Endothelial cell of umbilical vein (primary cell): ENCODE measurements around the gene WDR72. TPM values are rescaled to one million over a fixed set of nuclear protein-coding genes. Genes with fewer than 3 reads are reported as not detected.

Experiments used
- BruUV-seq: library from RNA; stranded (reverse); fragments of 400-500 nt; replicated peaks from 2 replicates; lab custom pipeline; 2021; lab: Mats Ljungman, UMichigan
- CTCF ChIA-PET: fragments of 300-600, 350-600 bp; sonication (Branson Sonifier 250); formaldehyde crosslinking; loops from one replicate; lab custom pipeline; 2021; ENCODE audit warnings: antibody characterized with exemption, inconsistent platforms; lab: Charles Lee
- POLR2A ChIA-PET: fragments of 300-600, 350-600 bp; sonication (Branson Sonifier 250); formaldehyde crosslinking; loops from one replicate; lab custom pipeline; 2021; ENCODE audit warnings: antibody characterized with exemption, inconsistent platforms; lab: Charles Lee
- DNase-seq: peaks from one replicate; pipeline ENCODE4 v3.0.0-alpha.2; 2011; ENCODE audit warnings: low read depth, low spot score
- FAIRE-seq: peaks from 2 replicates; lab custom pipeline; 2011; peaks lifted over from hg19 to GRCh38; lab: Jason Lieb, UNC
- H2AFZ ChIP-seq: 2 replicates; pipeline ENCODE4 v1.6.0; 2012; ENCODE audit warnings: low read depth, low read length, control low read depth, inconsistent platforms
- H3K27ac ChIP-seq: 2 replicates; pipeline ENCODE4 v1.5.1; 2011; ENCODE audit warnings: low read depth, mild to moderate bottlenecking, control low read depth, low read length, moderate library complexity; ENCODE audit not compliant: insufficient read depth
- H3K27me3 ChIP-seq, 2 experiments: 2 replicates each; pipeline versions ENCODE4 v1.6.0 to v1.6.1; 2011; ENCODE audit warnings: low read length in 2 of 2, mixed read lengths in 1 of 2; ENCODE audit not compliant: control insufficient read depth in 2 of 2, insufficient read depth in 2 of 2
- H3K36me3 ChIP-seq, 2 experiments: 2 replicates in 1 of 2; 3 replicates in 1 of 2; pipeline ENCODE4 v1.5.1; 2011; ENCODE audit warnings: low read length in 2 of 2, mild to moderate bottlenecking in 1 of 2, moderate library complexity in 1 of 2; ENCODE audit not compliant: control insufficient read depth in 2 of 2, insufficient read depth in 2 of 2; ENCODE audit errors: extremely low read depth in 1 of 2
- H3K4me1 ChIP-seq: 3 replicates; pipeline ENCODE4 v1.5.1; 2011; ENCODE audit warnings: mild to moderate bottlenecking, low read length; ENCODE audit not compliant: control insufficient read depth, insufficient read depth; ENCODE audit errors: extremely low read depth
- H3K4me2 ChIP-seq: 2 replicates; pipeline ENCODE4 v1.6.1; 2011; ENCODE audit warnings: low read length, control low read depth, mixed read lengths; ENCODE audit not compliant: insufficient read depth
- H3K4me3 ChIP-seq, 3 experiments: fragments of 200-600 bp in 1 of 3; sonication (generic), shearing (Covaris generic) in 1 of 3; replicated peaks in 1 of 3; 2 replicates each; pipeline ENCODE4 v1.5.1; 2011 to 2016; ENCODE audit warnings: control low read depth in 3 of 3, low read length in 3 of 3, mild to moderate bottlenecking in 2 of 3, inconsistent platforms in 1 of 3, low read depth in 1 of 3, moderate library complexity in 1 of 3; ENCODE audit not compliant: insufficient read depth in 1 of 3
- H3K79me2 ChIP-seq: 2 replicates; pipeline ENCODE4 v1.6.0; 2012; ENCODE audit warnings: low read length, inconsistent platforms; ENCODE audit not compliant: control insufficient read depth, insufficient read depth
- H3K9ac ChIP-seq: replicated peaks from 2 replicates; pipeline ENCODE3; 2011; ENCODE audit warnings: low read length, control low read depth; ENCODE audit not compliant: insufficient read depth; ENCODE audit errors: extremely low read depth
- H3K9me1 ChIP-seq: replicated peaks from 3 replicates; pipeline ENCODE4 v1.6.0; 2011; ENCODE audit warnings: mild to moderate bottlenecking, low read length; ENCODE audit not compliant: control insufficient read depth, insufficient read depth; ENCODE audit errors: extremely low read depth
- H3K9me3 ChIP-seq: replicated peaks from 2 replicates; pipeline ENCODE4 v1.5.1; 2012; ENCODE audit warnings: low read length, inconsistent platforms; ENCODE audit not compliant: control insufficient read depth, insufficient read depth
- H4K20me1 ChIP-seq: replicated peaks from 2 replicates; pipeline ENCODE3; 2011; ENCODE audit warnings: mild to moderate bottlenecking, low read length; ENCODE audit not compliant: control insufficient read depth, insufficient read depth; ENCODE audit errors: extremely low read depth
- EZH2 ChIP-seq: IDR thresholded peaks from 2 replicates; pipeline ENCODE4 v1.6.1; 2012; ENCODE audit warnings: borderline replicate concordance, low read depth, mild to moderate bottlenecking, moderate library complexity, low read length, inconsistent platforms; ENCODE audit not compliant: severe bottlenecking
- FOS ChIP-seq: IDR thresholded peaks from 2 replicates; pipeline ENCODE4 v1.6.1; 2011; ENCODE audit warnings: mild to moderate bottlenecking, low read length, moderate library complexity, borderline replicate concordance; ENCODE audit not compliant: insufficient read depth
- GATA2 ChIP-seq: IDR thresholded peaks from 2 replicates; pipeline ENCODE4 v1.7.0; 2011; ENCODE audit warnings: low read depth, mild to moderate bottlenecking, moderate library complexity, mixed read lengths, low read length; ENCODE audit not compliant: insufficient read length, insufficient read depth
- JUN ChIP-seq: IDR thresholded peaks from 2 replicates; pipeline ENCODE4 v1.6.1; 2011; ENCODE audit warnings: borderline replicate concordance, low read depth; ENCODE audit not compliant: insufficient read length, insufficient read depth
- MAX ChIP-seq: IDR thresholded peaks from 2 replicates; pipeline ENCODE4 v1.6.1; 2011; ENCODE audit not compliant: insufficient read depth, insufficient read length
- MYC ChIP-seq: IDR thresholded peaks from one replicate; pipeline ENCODE4 v1.6.1; 2011; ENCODE audit warnings: mild to moderate bottlenecking, low read depth, low read length
- POLR2A ChIP-seq: IDR thresholded peaks from 2 replicates; pipeline ENCODE4 v1.6.1; 2012; ENCODE audit warnings: low read depth, mild to moderate bottlenecking, control low read depth, low read length
- POLR2AphosphoS5 ChIP-seq: IDR thresholded peaks from 2 replicates; pipeline ENCODE4 v1.6.1; 2012; ENCODE audit warnings: low read depth, mild to moderate bottlenecking, control low read depth, low read length, moderate library complexity; ENCODE audit not compliant: insufficient read depth
- dilution Hi-C: fragments of 300-500 bp; cut with MboI; formaldehyde crosslinking; loops from one replicate; pipeline ENCODE4 v1.15.0; 2019; ENCODE audit warnings: low sequenced_read_pairs; ENCODE audit not compliant: extremely low pct_ligation_motif_present
- intact Hi-C: fragments of 100-400 bp; cut with micrococcal nuclease; formaldehyde crosslinking; loops from one replicate; pipeline ENCODE4 v1.10.0; 2022
- polyA plus RNA-seq, 4 experiments: library from polyadenylated mRNA; depleted of rRNA in 3 of 4; stranded (reverse) in 3 of 4; unstranded in 1 of 4; fragments of >200 nt; gene quantifications; 2 replicates each; pipeline versions ENCODE4 v1.2.1 to v1.2.3, GENCODE V29; 2011 to 2012; ENCODE audit warnings: missing spikeins in 1 of 4
- total RNA-seq: library from RNA; stranded (reverse); gene quantifications from 2 replicates; pipeline ENCODE4 v1.2.3, GENCODE V29; 2021
- TF ChIP-seq, protein P1 (sequence below), 2 donors: IDR thresholded peaks; 1 replicate in 1 of 2; 2 replicates in 1 of 2; pipeline ENCODE4 v1.5.1; 2011; ENCODE audit warnings: low read length in 2 of 2, mild to moderate bottlenecking in 2 of 2, moderate library complexity in 2 of 2, control low read depth in 1 of 2, inconsistent platforms in 1 of 2, low read depth in 1 of 2; ENCODE audit not compliant: insufficient read depth in 1 of 2; ENCODE audit errors: extremely low read depth in 1 of 2

Gene WDR72
- total and polyA plus RNA-seq, 2 donors (not counting 3 experiments of a cell fraction or from before 2014, with no cell fraction given): not detected

- no peak overlapping the region for H3K4me2 ChIP-seq
- no peak overlapping the region for H3K9ac ChIP-seq
- intact Hi-C loops (no loop called here), dilution Hi-C loops (no loop called here)
- no peaks in the 10 kb centered on the region for H4K20me1 ChIP-seq
- POLR2A ChIA-PET: no interaction called here
- H3K27me3 ChIP-seq: peaks cover 0 to 2% of the 10 kb centered on the region in 2 experiments
- H2AFZ ChIP-seq: no peak overlapping the region
- no peaks in the 10 kb centered on the region for H3K9me1 ChIP-seq
- no peaks in the 10 kb centered on the region for H3K36me3 ChIP-seq
- no peaks in the 10 kb centered on the region for H3K9me3 ChIP-seq
- no TSS peak for BruUV-seq
- H3K4me1 ChIP-seq: no peaks in the 10 kb centered on the region
- DNase-seq (no peak), FAIRE-seq (no peak)
- TF ChIP-seq, protein P1, sequence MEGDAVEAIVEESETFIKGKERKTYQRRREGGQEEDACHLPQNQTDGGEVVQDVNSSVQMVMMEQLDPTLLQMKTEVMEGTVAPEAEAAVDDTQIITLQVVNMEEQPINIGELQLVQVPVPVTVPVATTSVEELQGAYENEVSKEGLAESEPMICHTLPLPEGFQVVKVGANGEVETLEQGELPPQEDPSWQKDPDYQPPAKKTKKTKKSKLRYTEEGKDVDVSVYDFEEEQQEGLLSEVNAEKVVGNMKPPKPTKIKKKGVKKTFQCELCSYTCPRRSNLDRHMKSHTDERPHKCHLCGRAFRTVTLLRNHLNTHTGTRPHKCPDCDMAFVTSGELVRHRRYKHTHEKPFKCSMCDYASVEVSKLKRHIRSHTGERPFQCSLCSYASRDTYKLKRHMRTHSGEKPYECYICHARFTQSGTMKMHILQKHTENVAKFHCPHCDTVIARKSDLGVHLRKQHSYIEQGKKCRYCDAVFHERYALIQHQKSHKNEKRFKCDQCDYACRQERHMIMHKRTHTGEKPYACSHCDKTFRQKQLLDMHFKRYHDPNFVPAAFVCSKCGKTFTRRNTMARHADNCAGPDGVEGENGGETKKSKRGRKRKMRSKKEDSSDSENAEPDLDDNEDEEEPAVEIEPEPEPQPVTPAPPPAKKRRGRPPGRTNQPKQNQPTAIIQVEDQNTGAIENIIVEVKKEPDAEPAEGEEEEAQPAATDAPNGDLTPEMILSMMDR (IDR thresholded peaks at IDR 0.05; ENCODE audit: extremely low read depth in 1 of 2, insufficient read depth in 1 of 2, low read depth in 1 of 2, low read length in 2 of 2): no peak
- TF ChIP-seq POLR2AphosphoS5: no peak
- TF ChIP-seq MAX: no peak
- TF ChIP-seq MYC: no peak
- TF ChIP-seq JUN: no peak
- no peak for TF ChIP-seq POLR2A
- TF ChIP-seq FOS: no peak
- no peak for TF ChIP-seq EZH2
- no peak for TF ChIP-seq GATA2
- no peak overlapping the region for H3K27ac ChIP-seq
- H3K4me3 ChIP-seq: no peak overlapping the region
- CTCF ChIA-PET: no interaction called here
- H3K79me2 ChIP-seq: no peaks in the 10 kb centered on the region
Measured at GRCh38 chr15:53559364-53560277, 199.8 kb downstream of the WDR72 start.
